ENCODE data around the gene MARVELD3.
"Not testable (repeated sequence)": the region's sequence is repeated elsewhere in the genome, so short reads cannot be mapped to it uniquely, and the experiment has no call there.

MARVELD3 gene, protein sequence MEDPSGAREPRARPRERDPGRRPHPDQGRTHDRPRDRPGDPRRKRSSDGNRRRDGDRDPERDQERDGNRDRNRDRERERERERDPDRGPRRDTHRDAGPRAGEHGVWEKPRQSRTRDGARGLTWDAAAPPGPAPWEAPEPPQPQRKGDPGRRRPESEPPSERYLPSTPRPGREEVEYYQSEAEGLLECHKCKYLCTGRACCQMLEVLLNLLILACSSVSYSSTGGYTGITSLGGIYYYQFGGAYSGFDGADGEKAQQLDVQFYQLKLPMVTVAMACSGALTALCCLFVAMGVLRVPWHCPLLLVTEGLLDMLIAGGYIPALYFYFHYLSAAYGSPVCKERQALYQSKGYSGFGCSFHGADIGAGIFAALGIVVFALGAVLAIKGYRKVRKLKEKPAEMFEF
- long read RNA-seq, donor 1, partial matches to known transcripts, result 0 of 8 reads
- long read RNA-seq, donor 1, other reads (novel, unspliced or antisense), result 0 of 8 reads
- long read RNA-seq, donor 2, partial matches to known transcripts, result 0 of 3 reads
- long read RNA-seq, donor 2, other reads (novel, unspliced or antisense), result 0 of 3 reads
- long read RNA-seq, donor 3, transcript MARVELD3-201 (3 exons, 2,912 nt), result major isoform, 5 of 5 reads
- long read RNA-seq, donor 3, partial matches to known transcripts, result 0 of 5 reads
- long read RNA-seq, donor 3, other reads (novel, unspliced or antisense), result 0 of 5 reads
- long read RNA-seq, donor 4, partial matches to known transcripts, result 0 of 7 reads
- long read RNA-seq, donor 4, other reads (novel, unspliced or antisense), result 0 of 7 reads
- long read RNA-seq, donor 5, partial matches to known transcripts, result 0 of 4 reads
- long read RNA-seq, donor 5, other reads (novel, unspliced or antisense), result 0 of 4 reads
- long read RNA-seq, donor 6, transcript MARVELD3-202 (3 exons, 2,214 nt), result major isoform, 6 of 8 reads
- long read RNA-seq, donor 6, partial matches to known transcripts, result 0 of 8 reads
- long read RNA-seq, donor 6, other reads (novel, unspliced or antisense), result 0 of 8 reads
- long read RNA-seq, donor 7, result 0 reads
- long read RNA-seq, donor 8, partial matches to known transcripts, result 0 of 4 reads
- long read RNA-seq, donor 8, other reads (novel, unspliced or antisense), result 0 of 4 reads

GRCh38 chr16:71626018-71626857, at the start of gene MARVELD3:
Gene MARVELD3, plus strand, starts transcription at chr16:71626184. Its CDS starts 46 bp downstream, at chr16:71626230.
- DNase-seq, result peak; percentile 81

DNA sequence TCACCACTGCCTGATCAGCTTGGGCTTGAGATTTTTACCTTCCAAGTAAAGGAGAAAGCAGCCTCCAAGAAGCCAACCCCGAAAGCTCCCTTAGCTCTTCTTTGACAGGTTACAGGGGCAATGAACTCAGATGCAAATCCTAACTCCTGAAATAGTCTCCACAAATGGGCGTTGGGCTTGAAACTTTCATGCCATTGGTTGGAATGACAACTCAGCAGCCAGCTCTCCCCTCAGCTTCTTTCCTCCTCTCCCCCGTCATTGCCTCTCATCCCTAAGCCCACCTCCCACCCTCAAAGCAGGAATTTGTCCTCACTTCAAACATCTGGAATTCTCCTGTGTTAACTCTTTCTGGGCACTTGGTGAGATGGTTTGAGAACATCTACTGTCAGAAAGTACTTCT, 49.0 kb upstream of the MARVELD3 start, which contains the start of gene TAT:
Gene TAT, minus strand, starts transcription at position 122 of the 400 bp plus-strand sequence. CDS start 677 bp downstream, outside the sequence.
- DNase-seq, result no peak

DNA sequence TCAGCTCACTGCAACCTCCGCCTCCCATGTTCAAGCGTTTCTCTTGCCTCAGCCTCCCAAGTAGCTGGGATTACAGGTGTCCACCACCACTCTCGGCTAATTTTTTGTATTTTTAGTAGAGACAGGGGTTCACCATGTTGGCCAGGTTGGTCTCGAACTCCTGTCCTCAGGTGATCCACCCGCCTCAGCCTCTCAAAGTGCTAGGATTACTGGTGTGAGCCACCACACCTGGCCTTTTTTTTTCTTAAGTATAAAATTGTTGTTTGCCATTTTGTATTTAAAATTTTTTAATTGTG, 43.5 kb upstream of the MARVELD3 start:
- not testable (repeated sequence) for DNase-seq

GRCh38 chr16:71584543-71585317, 41.3 kb upstream of the MARVELD3 start:
- no peak for DNase-seq

DNA sequence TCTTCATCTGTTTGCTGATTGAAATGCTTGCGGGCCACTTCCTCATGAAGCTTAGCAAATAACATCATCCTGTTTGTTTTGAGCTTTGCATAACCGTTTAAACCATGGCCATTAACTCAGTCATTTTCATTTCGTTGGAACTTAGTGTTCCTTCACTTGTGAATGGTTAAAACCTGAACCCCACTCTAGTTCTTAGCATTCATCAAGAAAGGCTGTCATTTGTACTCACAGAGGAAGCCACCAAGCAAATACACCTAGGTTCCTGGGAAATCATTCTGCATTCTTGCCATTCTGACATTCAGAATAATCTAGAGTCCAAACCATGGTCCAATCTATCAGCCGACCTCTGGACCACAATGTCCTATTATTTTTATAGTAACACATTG, 40.7 kb upstream of the MARVELD3 start:
- no peak for DNase-seq

- DNase-seq, result not testable (repeated sequence)
Measured at GRCh38 chr16:71589334-71589733, 36.6 kb upstream of the MARVELD3 start.

DNA sequence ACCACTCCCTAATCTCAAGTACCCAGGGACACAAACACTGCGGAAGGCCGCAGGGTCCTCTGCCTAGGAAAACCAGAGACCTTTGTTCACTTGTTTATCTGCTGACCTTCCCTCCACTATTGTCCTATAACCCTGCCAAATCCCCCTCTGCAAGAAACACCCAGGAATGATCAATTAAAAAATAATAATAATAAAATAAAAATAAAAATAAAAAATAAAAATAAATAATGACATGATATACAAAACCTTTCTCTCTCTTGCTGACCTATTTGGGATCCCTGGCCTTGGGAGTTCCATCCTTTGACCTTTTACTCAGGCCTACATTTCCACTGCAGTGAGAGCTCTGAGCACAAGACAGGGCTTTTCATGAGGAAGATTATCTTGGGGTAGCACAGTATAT, 35.9 kb upstream of the MARVELD3 start:
- DNase-seq, result not testable (repeated sequence)

DNA sequence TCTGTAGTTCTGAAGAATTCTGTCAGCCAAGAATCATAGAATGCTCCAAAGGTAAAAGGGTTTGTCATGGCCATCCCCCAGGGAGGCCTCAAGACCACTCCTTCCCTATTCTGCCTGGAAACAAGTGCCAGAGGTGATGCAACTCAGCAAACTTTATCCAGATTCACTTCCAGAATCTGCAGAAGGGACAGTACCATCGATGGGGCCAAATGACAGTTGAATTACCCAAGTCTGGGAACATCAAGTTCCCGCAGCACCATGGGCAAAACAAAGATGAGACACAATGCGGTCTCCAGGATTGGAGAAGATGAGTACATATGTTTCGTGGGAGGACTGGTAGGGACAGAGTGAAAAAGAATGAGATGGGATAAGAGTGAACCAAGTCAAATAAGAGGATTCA, 35.4 kb upstream of the MARVELD3 start:
- DNase-seq, result no peak

DNA sequence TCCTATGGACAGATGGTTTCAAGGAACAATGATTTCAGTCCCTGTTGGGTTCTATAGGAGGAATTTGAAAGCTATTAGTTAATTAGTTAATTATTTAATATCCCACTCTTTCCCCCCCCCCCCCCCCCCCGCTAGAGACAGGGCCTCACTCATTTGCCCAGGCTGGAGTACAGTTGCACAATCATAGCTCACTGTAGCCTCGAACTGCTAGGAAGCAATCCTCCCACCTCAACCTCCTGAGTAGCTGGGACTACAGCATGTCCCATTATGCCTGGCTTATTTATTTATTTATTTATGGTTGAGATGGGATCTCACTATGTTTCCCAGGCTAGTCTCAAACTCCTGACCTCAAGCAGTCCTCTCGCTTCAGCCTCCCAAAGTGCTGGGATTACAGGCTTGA, 34.1 kb upstream of the MARVELD3 start:
- DNase-seq, result no peak

DNA sequence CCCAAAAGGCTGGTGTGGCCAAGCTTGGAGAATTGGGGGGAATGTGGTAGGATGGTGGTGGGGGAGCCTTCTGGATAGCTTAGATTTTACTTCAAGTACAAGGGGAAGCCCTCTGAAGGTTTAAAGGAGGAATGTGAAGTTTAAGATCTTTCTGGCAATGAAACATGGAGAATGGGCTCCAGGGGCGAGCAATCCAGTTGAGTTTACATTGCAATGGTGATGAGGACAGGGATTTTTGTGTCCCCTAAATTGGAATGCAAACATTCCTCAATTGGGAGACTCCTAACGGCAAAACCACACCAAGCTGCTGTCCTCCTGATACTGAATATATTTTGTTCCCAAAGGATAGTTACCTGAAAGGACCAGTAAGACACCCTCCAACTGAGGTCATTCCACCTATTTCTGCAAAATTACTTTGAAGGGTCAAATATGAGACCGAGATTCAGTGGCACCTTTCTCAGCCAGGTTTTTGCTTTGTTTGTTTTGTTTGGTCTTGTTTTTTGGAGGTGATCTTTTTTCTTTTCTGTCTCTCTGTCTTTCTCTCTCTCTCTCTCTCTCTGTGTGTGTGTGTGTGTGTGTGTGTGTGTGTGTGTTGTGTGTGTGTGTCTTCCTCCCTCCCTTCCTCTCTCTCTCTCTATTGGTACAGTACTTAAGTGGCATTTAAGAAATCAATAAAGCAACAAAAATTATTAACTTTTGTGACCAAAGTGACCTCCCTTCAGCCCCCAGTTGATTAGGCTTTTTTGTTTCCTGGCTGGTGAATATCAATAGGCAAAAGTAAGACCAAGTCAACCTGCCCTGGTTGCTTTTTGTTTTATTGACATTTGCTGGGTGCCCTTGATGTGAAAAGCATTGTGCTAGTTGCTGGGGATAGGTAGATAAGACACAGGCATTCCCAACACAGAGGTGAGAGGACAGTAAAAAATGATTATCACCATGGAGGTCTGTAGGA, 32.7 kb upstream of the MARVELD3 start:
- no peak for DNase-seq

DNA sequence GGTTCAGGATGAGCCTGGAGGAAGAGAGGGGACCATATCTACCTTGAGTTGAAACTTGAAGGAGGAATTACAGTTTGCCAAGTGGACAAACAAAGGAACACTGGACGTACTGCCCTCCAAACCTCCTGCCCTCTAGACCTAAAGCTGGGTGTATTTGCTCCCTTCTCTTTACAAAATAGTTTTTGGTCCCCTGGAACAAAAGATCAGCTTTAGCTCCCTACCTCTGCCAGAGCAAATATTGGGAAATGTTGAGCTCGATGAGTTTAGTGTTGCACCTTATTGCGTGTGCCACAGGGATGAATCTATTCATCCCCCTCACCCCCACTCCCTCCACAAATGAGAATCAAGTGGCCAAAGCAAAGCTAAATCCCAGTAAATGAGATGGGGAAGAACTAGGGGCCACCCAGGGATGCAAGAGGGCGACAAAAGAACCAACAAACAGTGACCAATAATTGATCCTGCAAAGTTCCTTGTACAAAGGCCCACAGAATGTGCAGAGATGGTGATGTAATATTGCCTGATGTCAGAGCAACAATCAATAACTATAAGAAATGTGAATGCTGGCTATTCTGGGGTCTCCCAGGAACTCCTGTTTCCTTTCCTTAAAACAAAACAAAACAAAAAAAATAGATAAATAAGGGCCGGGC, 31.9 kb upstream of the MARVELD3 start:
- DNase-seq, result no peak

- not testable (repeated sequence) for DNase-seq
Measured at GRCh38 chr16:71595340-71595826, 30.6 kb upstream of the MARVELD3 start.

DNA sequence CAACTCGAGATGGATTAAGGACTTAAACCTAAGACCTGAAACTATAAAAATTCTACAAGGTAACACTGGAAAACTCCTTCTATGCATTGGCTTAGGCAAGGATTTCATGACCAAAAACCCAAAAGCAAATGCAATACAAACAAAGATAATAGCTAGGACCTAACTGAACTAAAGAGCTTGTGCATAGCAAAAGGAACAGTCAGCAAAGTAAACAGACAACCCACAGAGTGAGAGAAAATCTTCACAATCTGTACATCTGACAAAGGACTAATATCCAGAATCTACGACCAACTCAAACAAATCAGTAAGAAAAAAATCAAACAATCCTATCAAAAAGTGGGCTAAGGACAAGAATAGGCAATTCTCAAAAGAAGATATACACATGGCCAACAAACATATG, 27.6 kb upstream of the MARVELD3 start:
- not testable (repeated sequence) for DNase-seq

DNA sequence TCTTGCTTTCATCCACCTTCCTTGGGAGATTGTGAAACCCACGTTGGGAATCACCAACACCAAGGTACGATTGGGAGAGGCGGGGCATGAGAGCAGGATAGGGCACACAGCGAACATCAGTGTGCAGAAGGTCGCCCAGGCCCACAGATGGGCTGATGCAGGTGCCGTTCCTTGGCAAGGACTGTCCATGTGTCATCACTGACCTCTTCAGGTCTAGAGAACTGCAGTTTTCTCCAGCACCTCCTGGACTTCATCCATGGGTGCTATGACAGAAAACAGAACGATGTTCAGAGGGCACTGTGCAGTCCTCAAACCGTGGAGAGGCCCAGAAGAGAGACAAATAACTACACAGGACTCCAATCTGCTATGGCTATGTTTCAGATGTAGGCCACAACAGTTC, 25.2 kb upstream of the MARVELD3 start:
- no peak for DNase-seq

DNA sequence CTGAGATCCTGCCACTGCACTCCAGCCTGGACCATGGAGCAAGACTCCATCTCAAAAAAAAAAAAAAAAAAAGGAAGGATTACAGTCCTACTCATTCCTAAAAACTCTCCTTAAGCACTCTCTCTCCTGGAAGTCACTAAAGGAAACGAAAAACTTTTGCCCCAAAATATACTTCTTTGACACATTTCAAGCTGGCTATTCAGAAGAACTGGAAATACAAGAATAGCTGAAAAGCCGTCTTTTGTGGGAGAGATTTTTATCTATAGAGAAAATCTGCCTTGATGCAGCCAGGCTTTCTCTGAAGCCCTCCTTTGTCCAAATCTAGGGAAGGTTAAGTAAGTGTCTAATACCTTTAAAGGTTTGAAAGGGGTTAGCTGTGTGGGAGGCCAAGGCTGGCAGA, 16.9 kb upstream of the MARVELD3 start:
- no peak for DNase-seq

DNA sequence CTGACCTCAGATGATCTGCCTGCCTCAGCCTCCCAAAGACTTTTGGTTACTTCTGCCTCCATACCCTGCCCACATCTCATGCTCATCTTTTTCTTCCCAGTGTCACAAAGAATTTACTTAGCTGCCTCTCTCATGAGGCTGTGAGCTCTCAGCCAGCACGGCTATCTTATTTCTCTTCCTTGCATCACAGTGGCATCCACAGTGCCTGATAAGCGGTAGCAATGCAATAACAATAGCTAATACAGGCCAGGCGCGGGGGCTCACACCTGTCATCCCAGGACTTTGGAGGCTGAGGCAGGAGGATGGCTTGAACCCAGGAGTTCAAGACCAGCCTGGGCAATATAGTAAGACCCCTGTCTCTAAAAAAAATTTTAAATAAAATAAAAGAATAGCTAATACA, 15.5 kb upstream of the MARVELD3 start:
- no peak for DNase-seq

GRCh38 chr16:71610936-71611871, 14.8 kb upstream of the MARVELD3 start:
- peak; percentile 46 for DNase-seq

DNA sequence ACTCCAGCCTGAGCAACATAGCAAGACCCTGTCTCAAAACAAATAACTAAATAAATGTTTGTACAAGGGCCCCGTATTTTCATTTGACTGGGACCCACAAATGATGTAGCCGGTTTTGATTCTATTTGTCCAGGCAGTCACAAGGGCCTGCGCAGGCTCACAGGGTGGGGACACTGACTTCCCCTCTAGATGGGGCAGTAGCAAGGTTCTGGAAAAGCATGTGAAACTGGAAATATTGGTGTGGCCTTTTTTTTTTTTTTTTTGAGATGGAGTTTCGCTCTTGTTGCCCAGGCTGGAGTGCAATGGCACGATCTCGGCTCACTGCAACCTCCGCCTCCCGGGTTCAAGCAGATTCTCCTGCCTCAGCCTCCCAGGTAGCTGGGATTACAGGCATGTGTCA, 11.0 kb upstream of the MARVELD3 start:
- DNase-seq, result not testable (repeated sequence)
